ENCODE measurements around the gene PTPRN2. TPM values are rescaled to one million over a fixed set of nuclear protein-coding genes. Genes with fewer than 3 reads are reported as not detected.

Gene PTPRN2
- total RNA-seq, 1 donor from 2014 or later = 11.4 TPM

DNA sequence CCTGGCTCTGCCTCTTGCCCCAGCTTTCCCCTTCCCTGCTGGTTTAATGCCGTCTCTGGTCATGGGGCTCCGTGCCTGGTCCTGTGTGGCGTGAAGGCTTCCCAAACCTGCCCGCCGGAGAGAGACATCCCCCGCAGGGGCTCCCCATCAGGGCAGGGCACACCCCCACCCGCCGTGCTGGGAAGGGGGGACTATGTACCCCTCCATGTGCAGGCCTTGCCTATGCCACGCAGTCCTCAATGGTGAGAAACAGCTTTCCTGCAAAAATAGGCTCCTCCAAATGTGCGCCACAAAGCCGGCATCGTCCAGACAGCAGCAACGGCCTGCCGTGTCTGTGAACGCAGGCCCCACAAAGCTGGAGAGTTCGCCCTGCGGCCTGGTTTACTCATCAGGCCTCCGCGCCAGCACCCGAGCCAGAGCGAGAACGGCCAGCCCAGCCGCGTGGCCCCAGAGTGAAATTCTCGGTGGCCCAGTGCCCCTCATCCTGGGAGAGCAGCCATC is 937.4 kb downstream of the PTPRN2 start:
- TF ChIP-seq, protein P1, sequence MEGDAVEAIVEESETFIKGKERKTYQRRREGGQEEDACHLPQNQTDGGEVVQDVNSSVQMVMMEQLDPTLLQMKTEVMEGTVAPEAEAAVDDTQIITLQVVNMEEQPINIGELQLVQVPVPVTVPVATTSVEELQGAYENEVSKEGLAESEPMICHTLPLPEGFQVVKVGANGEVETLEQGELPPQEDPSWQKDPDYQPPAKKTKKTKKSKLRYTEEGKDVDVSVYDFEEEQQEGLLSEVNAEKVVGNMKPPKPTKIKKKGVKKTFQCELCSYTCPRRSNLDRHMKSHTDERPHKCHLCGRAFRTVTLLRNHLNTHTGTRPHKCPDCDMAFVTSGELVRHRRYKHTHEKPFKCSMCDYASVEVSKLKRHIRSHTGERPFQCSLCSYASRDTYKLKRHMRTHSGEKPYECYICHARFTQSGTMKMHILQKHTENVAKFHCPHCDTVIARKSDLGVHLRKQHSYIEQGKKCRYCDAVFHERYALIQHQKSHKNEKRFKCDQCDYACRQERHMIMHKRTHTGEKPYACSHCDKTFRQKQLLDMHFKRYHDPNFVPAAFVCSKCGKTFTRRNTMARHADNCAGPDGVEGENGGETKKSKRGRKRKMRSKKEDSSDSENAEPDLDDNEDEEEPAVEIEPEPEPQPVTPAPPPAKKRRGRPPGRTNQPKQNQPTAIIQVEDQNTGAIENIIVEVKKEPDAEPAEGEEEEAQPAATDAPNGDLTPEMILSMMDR (IDR thresholded peaks at IDR 0.05; ENCODE audit: unreplicated experiment) = no peak
- DNase-seq (ENCODE audit: low spot score, unreplicated experiment) = no peak
- no peaks in the 10 kb centered on the region for H3K9me3 Mint-ChIP-seq (ENCODE audit: low read depth)
- no peaks in the 10 kb centered on the region for H3K36me3 Mint-ChIP-seq (ENCODE audit: insufficient read depth)
- peaks cover 12% of the 10 kb centered on the region for H3K27me3 Mint-ChIP-seq
- no peak overlapping the region for H3K27ac Mint-ChIP-seq
- H3K4me1 Mint-ChIP-seq (ENCODE audit: low read depth) = no peaks in the 10 kb centered on the region
- no peak overlapping the region for H3K4me3 Mint-ChIP-seq (ENCODE audit: low read depth)

DNA sequence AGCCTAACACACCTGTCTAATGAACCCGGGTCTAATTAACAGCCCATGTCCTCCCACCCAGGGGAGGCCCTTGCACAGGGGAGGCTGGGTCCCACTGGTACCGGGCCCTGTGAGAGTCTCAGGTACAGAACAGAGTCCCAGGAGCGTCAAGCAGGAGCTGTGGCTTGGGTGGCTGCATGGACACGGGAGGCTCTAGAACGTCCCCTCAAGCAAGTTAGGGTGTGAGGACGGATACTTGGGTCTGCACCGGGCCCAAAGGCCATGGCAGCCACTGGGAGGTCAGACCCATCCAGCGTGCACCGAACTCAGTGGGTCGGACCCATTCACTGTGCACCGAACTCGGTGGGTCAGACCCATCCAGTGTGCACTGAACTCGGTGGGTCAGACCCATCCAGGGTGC is 941.1 kb downstream of the PTPRN2 start:
- Mint-ChIP-seq H3K4me1 (ENCODE audit: low read depth) (no peaks in the 10 kb centered on the region), H3K36me3 (ENCODE audit: insufficient read depth) (peaks cover 4% of the 10 kb centered on the region), H3K27me3 (peaks cover 13% of the 10 kb centered on the region), H3K9me3 (ENCODE audit: low read depth) (peaks cover 4% of the 10 kb centered on the region), H3K27ac (no peak overlapping the region), H3K4me3 (ENCODE audit: low read depth) (no peak overlapping the region)
- no peak for DNase-seq (ENCODE audit: low spot score, unreplicated experiment)
- TF ChIP-seq, protein P1 (IDR thresholded peaks at IDR 0.05; ENCODE audit: unreplicated experiment) = no peak

DNA sequence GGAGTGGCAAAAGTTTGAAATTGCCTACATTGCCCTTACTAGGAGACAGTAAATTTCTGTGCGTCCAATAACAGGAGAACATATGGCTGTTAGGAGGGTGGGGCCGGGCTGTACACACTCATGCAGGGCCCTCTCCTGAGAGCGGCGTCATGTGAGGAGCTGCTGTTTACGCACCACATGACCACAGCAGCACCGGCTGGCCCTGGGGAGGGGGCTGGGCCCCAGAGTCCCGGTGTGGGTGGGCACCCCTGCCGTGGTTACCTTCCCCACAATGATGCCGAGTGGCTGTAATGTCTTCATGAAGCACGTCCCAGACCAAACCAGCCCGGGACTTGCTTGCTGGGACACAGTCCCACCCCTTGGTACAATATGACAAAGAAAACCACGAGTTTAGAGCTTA is 942.1 kb downstream of the PTPRN2 start:
- Mint-ChIP-seq H3K36me3 (ENCODE audit: insufficient read depth) (peaks cover 4% of the 10 kb centered on the region), H3K9me3 (ENCODE audit: low read depth) (peaks cover 11% of the 10 kb centered on the region), H3K4me1 (ENCODE audit: low read depth) (no peaks in the 10 kb centered on the region), H3K27ac (no peak overlapping the region), H3K4me3 (ENCODE audit: low read depth) (no peak overlapping the region), H3K27me3 (peaks cover 8% of the 10 kb centered on the region)
- TF ChIP-seq, protein P1 (IDR thresholded peaks at IDR 0.05; ENCODE audit: unreplicated experiment) = no peak
- no peak for DNase-seq (ENCODE audit: low spot score, unreplicated experiment)

DNA sequence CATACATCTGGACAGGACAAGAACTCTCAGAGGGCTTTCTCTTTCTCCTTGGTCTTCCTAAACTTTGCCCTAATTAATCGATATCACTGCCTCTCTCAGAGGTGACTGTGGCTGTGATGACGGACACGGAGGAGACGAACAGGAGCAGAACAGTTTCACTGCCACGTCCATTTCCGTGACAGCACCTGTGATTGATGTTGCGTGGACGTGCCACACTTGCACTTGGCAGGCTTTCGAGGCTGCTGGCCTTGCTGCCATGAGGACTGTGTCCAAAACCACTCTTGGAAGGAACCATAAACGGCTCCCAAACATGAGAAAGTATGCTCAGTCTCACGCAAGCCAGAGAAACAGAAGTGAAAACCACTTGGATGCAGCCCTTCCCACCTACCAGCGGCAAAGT is 942.7 kb downstream of the PTPRN2 start:
- Mint-ChIP-seq H3K4me1 (ENCODE audit: low read depth) (no peaks in the 10 kb centered on the region), H3K4me3 (ENCODE audit: low read depth) (no peak overlapping the region), H3K27ac (no peak overlapping the region), H3K9me3 (ENCODE audit: low read depth) (peaks cover 17% of the 10 kb centered on the region), H3K36me3 (ENCODE audit: insufficient read depth) (peaks cover 5% of the 10 kb centered on the region), H3K27me3 (peaks cover 8% of the 10 kb centered on the region)
- TF ChIP-seq, protein P1 (IDR thresholded peaks at IDR 0.05; ENCODE audit: unreplicated experiment) = no peak
- DNase-seq (ENCODE audit: low spot score, unreplicated experiment) = no peak

DNA sequence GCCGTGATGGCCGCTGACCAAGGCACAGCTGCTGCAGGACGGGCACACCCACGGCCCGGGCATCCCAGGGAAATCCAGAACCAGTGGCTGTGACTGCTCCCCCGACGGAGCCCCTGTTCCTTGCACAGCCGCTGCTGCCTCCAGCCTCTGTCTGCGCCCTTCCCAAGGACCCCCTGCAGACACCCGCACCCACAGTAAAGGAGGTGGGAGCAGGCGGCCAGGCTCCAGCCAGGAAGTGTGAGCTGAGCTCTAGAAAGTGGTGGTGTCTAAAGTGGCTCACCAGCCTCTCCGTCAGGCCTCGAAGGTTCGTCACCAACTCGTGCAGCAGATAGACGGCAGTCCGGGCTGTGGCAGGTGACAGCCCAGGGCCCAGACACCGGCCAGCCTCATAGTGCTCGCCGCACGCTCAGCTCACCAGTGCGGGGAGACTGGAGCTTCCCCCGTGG is 944.1 kb downstream of the PTPRN2 start:
- no peak overlapping the region for H3K27ac Mint-ChIP-seq
- DNase-seq (ENCODE audit: low spot score, unreplicated experiment) = no peak
- TF ChIP-seq, protein P1 (IDR thresholded peaks at IDR 0.05; ENCODE audit: unreplicated experiment) = no peak
- peaks cover 24% of the 10 kb centered on the region for H3K9me3 Mint-ChIP-seq (ENCODE audit: low read depth)
- H3K36me3 Mint-ChIP-seq (ENCODE audit: insufficient read depth) = peaks cover 5% of the 10 kb centered on the region
- no peaks in the 10 kb centered on the region for H3K4me1 Mint-ChIP-seq (ENCODE audit: low read depth)
- H3K27me3 Mint-ChIP-seq = peaks cover 8% of the 10 kb centered on the region
- no peak overlapping the region for H3K4me3 Mint-ChIP-seq (ENCODE audit: low read depth)
